ENCODE results near the gene POLR2C.
A peak's percentile ranks its signal among the peaks of the same experiment; 100 is the strongest.

POLR2C gene

DNA sequence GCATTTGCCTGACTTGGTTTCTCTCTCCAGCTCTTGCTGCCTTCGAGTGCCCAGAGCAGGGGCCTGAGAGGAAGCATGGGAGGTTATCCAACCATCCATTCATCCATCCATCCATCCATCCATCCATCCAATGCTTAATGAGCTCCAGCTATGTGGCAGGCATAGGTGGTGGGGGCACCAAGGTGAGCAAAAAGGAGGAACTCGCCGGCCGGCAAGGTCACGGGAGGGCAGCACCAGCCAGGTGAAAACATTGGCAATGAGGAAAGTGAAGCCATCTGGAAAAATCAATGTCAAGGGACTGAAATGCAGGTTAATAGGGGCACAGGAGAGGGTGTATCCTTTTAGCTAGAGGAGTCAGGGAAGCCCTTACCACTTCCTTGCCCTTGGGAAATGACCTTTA lies 42.0 kb downstream of the POLR2C start:
- DNase-seq, result no peak

DNA sequence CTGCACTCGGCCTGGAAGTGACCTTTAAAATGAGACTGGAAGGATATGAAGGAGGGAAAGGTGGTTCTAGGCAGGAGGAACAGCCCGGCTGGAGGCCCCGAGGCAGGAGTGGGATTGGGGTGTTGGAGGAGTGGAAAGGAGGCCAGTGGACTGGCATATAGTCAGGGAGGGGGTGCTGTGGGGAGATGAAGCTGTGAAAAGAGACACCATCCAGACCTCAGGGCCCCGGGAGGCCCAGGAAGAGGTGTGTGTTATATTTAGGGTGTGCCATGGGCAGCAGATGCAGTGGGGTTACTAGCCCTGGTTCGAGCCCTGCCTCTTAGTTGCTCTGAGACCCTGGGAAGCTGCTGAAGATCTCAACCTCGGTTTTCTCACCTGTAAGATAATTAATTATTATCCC lies 42.7 kb downstream of the POLR2C start:
- DNase-seq, result no peak

DNA sequence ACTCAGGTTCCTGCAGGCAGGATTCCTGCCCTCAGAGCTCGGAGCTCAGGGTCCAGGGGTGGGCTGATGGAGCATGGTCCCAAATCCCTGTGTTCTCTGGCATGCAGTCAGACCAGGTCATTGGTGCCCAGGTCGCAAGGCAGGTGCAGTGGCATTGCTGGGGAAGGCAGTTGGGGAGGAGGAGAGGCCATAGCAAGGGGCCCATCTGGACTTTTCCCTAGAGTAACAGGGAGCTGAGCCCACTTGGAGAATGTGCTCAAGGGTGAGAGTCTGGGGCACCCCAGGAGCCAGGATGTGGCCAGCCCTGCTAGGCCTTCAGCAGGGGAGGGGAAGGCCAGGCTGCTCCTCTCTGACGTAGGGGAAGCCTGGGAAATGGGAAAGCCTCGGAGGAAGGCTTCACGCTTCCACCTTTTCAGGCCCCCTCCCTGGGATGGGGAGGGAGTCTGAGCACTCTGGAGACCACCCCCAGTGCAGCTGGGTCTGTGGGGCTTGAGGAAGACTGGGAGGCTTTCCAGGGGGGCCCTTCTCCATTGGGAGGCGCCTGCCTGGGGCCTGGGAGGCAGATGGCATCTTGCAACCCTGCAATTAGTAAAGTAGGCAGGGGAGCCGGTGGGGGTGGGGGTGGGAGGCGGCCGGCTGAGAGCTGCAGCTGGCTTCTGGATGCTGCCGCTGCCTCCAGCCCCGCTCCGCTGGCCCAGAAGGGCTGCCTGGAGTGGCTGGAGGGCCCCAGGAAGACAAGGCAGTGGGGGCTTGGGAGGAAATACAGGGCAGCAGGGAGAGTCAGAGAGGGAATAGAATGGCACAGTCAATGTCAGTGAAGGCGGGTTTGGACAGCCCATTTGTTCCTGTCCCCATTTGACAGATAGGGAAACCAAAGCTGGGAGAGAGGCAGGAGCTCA lies 44.9 kb downstream of the POLR2C start:
- no peak for DNase-seq

DNA sequence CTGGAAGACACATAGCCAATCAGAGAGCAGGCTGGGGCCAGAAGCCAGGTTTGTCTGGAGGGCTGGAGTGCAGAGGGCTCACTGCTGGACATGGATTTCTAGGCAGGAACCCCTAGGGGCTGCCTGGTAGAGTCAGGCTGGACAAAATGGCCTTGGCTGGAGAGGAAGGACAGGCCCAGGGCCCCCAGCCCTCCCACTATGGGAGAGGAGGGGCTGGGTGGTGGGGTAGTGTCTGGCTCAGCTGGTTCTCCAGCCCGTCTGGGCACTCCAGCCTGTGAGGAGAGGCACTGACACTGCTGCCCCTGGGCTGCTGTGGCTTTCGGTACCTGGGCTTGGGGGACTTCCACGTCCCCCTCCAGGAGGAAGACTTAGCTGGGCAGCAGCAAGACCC lies 45.6 kb downstream of the POLR2C start:
- no peak for DNase-seq

DNA sequence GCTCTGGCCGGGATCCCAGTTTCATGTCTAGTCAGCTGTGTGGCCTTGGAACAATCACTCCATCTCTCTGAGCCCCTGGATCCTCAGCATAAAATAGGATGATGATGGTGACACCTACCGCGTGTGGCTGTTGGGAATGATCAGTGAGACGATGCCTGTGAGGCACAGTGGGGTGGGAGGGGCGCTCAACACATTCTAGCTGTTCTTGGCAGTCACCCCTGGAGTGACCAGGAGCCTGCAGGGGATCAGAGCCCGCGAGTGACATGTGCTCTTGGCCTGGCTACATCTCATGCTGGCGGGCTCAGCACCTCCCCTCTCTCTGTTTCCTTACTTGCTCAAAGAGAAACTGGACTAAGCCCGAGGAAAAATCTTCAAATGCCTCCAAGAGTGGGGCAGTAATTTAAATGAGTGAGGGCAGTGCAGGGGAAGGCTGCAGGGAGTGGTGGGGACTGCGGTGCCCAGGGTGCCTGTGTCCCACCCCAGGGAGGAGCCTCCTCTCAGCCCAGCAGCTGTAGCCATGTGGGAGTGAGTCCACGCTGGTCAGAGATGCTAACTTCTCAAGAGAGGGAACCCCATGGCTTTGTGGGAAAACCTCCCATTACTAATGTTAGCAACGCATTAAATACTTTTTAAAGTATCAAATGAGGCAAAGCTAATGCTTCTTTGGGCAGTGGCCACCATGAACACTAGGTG lies 46.9 kb downstream of the POLR2C start:
- DNase-seq, result no peak

DNA sequence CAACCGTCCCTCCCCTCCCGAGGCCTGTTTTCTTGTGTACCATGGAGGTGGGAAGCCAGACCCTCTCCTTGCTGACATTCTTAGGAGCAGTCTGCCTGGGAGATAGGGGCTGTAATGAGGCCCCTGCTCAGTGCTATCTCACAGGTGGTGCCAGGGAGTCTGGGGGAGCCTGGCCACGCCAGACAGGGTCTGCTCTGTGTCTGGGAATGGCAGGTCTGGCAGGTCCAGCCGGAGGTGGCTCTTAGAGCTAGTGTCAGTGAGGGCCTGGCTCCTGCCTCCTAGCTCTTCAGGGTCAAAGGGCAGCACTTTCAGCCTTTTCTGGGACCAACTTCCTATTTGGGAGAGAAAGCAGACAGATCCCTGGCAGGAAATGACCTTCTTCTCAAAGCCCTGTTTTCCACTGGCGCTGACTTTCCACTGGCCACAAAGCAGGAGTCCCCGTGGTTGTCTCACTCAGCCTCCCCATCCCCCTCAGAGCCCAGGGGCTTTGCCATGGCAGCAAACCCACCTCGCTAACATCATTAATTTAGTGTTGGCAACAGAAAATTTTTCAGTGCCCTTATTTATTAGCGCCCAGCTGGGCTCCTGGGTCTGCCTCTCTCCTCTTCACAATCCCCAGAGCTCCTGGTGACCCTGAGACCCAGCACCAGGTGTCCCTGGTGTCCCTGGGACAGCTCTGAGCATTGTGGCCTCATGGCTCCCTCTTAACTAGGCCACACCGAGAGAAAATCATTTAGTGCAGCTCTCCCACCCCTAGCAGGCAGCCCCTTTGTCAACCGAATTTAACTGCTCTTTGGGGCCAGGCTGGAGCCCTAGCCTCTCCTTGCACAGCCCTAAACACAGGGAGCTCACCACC lies 47.8 kb downstream of the POLR2C start:
- DNase-seq, result no peak

DNA sequence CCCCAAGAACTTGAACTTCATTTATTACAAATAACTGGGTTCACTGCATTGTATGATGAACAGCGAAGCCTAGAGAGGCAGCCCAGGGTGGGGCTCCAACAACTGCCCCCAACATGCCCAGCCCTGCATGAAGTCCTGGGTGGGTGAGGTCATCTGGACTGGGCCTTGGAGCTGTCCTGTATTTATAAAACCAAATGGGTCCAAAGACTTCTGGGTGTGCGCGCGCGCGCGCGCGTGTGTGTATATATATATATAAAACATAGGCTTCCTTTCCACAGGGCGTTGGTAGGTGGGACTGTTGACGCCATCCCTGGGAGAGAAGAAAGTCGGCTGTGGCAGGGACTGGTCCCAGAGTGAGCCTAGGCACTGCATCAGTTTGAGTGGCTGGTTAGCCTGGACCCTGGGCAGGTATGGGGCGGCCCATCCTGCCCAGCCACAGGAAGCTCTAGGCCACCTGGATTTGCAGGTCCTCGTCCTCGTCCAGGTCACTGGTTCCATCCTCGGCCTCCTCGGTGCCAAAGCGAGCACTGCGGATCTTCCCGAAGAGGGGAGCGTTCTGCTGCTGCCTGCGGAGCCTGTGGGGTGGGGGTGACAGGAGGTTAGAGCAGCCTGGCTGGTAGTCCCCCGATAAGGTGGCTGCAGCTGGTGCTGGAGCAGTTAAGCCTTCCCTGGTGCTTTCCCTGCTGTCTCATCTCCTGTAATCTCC lies 50.0 kb downstream of the POLR2C start:
- DNase-seq, result no peak

DNA sequence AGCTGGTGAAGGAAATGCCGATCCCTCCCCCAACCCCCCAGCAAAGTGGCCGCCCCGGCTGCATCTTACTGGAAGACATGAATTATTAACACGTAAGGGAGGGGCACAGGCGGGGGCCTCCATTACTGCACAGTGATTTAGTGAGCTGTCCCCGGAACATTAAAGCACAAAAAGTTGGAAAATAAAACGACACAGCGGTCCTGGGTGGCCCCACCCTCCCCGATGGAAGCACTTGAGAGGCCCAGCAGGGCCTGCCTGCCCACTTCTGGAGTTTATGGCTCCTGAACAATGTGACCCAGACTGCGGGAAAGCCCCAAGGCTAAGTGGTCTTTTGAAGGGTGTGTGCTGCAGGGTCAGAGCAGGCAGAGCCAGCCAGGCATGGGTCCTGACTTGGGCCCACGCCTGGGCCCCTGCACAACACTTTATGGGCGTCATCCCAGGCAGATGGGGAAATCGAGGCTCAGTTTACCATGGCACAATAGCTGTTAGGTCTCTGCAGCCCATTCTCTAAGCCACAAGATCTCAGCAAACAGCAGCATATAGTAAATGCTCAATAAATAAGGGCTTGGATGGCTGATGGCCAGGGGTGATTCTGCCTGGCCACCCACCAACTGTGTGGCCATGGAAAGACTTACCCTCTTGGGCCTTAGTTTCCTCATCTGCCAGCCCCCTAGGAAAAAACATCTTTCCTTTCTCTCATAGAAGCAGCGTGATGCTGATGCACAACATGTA lies 51.1 kb downstream of the POLR2C start:
- DNase-seq, result no peak

DNA sequence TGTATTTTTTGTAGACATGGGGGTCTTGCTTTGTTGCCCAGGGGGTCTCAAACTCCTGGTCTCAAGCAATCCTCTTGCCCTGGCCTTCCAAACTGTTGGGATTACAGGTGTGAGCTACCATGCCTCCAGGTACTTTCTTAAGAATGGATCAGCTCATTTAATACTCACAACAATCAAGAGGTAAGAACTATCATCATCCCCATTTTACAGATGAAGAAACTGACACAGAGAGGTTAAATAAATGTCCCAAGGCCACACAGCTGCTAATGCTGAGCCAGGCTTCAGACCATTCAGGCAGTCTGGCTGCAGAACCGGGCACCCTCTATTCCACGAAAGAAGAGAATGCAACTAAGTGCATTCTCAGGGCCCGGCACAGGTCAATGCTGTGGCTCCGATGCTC lies 51.9 kb downstream of the POLR2C start:
- DNase-seq, result no peak

DNA sequence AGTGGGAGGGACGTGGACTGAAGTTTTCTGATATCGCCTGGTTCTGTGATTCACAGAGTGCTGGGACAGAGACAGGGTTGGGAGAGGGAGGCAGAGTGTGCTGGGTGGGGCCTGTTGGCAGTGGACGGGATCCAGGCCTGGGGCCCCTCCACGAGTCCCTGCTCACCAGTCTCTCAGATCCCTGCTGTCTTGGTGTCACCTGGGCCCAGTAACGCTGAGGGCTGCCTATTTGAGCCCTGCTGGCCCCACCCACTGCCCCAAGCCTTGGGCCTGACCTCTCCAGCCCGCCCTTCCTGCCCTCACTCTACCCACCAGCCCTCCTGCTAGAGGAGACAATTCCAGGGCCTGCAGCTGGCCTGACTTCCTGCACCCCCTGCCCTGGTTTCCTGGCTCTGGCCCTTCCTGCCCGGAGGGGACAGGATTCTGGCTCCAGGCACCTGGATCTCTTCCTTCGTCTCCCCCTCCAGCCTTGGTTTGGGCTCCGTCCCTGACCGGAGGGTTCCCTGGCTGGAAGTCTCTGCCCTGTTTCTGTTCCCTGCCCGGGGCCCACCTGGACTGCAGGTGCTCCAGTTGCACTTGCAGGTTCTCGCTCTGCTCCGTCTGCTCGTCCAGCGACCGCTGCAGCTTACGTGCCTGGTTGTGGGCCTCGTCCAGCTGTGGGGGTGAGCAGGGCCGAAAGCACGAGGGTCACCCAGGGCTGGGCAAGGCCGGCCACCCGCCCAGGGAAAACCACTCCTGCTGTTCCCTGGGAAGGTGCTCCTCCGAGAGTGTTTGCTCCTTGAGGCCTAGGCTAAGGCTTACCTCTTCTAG lies 52.5 kb downstream of the POLR2C start:
- no peak for DNase-seq

DNA sequence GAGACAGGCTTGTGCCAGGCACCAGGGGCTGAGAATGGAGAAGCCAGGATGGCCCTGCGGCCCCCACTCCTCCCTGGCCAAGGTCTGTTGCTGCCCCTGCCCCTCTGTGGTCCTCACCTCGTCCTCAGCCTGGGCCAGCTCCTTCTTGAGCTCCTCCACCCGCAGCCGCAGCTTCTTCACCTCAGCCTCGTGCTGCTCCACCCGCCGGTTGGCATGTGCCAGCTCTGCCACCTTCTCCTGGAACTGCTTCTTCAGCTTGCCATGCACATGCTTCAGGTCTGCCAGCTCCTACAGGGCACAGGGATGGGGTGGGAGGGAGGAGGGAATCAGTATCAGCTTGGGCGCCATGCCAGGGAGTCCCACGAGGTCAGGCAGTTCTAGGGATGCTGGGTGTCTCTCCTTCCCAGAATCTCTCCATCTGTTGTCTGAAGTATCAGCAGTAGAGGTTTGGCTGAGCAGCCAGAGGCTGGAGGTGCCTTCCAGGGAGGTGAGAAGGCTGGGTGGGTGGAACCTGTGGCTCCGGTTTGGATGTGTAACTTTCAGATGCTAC lies 53.8 kb downstream of the POLR2C start:
- no peak for DNase-seq

DNA sequence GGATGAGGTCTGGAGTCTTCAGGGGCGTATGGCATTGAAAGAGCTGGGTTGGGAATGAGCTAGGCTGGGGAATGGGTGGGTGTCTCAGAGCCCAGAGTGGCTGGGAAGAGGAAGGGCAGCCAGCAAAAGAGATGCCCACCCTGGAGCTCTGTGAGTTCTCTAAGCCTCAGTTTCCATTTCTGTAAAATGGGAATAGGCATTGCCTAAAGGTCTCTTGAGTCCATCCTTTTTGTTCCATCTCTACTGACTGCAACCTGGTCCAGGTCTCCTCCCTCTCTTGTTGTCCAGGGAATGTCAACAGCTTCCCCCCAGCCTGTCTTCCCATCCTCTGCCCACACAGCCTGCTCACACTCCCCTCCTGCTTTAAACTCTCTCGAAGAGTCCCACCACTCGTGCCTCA lies 54.3 kb downstream of the POLR2C start:
- DNase-seq, result no peak

DNA sequence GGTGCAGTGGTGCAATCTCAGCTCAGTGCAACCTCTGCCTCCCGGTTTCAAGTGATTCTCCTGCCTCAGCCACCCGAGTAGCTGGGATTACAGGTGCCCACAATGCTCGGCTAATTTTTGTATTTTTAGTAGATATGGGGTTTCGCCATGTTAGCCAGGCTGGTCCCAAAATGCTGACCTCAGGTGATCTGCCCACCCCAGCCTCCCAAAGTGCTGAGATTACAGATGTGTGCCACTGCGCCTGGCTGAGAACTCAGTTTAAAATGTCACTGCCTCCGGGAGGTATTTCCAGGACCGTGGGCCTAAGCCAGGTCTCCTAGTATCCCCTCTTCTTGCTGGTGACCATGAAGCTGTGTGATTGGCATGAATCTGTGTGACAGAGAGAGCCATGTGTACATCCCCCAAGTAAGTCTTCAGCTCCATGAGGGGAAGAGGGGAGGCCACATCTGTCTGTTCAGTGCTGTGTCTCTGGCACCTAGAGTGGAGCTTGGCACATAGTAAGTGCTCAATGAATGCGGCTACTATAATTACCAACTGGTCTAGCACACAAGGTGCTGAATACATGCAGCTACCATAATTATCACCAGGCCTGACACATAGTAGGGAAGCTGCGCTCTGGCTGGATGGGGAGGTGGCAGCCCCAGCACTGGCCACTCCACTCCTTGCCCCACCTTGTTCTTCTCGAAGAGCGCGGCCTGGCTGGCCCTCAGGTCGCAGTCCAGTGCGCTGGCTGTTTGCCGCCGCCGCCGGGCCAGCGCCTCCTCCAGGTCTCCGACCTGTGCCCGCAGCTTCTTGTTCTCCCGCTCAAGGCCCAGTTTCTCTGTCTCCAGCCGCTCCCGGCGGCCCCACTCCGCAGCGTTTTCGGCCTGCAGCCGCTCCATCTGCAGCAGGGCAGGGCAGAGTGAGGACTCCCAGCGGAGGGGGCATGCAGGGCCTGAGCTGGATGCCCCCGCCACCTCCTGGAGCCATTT lies 55.2 kb downstream of the POLR2C start:
- no peak for DNase-seq

DNA sequence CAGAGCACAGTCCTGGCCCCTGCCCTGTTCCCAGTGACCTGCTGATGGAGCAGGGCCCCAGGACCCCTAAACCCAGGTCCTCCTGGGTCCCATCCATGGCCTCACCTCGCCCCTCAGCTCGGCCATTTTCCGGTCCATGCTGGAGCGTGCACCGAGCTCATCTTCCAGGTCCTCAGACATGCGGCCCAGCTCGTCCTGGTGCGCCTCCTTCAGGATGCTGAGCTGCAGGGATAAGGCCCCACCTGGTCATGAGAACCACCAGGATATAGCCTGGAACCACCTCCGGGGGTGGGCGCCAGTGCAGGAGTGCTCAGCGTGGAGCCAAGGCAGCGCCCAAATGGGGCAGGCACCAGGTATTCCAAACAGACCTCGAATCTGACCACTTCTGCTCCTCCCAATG lies 56.0 kb downstream of the POLR2C start:
- DNase-seq, result no peak

DNA sequence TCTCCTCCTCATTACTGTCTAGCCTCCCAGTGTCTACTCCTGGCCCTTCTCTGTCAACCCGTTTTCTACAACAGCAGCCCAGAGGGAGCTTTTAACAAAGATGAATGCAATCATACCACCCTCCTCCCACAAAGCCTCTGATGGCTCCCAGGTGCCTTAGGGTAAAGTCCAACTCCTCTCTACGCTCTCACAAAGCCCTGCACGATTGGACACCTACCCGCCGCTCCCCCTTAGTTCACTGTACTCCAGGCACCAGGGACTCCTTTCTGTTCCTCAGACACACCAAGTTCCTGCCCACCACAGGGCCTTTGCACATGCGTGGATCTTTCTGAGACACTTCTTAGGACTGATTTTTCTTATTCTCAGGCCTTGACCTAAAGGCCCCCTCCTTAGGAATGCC lies 56.4 kb downstream of the POLR2C start:
- no peak for DNase-seq

DNA sequence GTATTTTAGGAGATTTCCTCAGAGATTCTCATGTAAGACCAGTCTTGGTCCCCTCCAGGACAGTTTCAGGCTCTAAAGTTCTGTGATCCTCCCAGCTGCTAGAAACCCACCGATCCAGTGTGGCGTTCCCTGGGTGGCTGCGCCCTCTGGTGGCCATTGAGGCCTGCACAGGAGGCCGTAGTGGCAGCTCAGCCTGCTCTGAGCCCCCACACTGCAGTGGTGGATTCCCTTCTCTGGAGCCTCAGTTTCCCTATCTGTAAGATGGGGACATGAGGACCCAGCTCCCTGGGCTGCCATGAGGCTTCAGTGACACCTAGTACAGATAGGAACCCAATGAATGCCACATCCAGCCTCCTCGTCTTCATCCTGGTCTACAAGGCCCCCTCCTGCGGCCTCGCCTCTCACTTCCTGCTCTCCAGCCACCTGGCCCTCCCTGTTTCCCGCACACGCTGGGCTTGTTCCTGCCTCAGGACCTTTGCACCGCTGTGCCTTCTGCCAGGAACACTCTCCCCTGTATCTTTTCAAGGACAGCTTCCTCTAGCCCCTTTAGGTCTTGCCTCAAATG lies 57.4 kb downstream of the POLR2C start:
- DNase-seq, result peak; percentile 83
